HFFc6 (cell line): ENCODE data around the gene MEF2D. TPM values are rescaled to one million over a fixed set of nuclear protein-coding genes. Genes with fewer than 3 reads are reported as not detected.

ENCODE experiments used
- DNase-seq: peaks from one replicate; pipeline ENCODE4 v3.0.0-alpha.2; 2018
- H3K27ac Mint-ChIP-seq: 2 replicates; pipeline ENCODE4 v1.8.0; 2020; ENCODE audit warnings: mild to moderate bottlenecking, mixed read lengths
- H3K27me3 Mint-ChIP-seq: 2 replicates; pipeline ENCODE4 v1.8.0; 2021; ENCODE audit warnings: mild to moderate bottlenecking, moderate library complexity, mixed read lengths; ENCODE audit not compliant: insufficient read depth
- H3K36me3 Mint-ChIP-seq: 2 replicates; pipeline ENCODE4 v1.8.0; 2021; ENCODE audit warnings: low read depth, mixed read lengths
- H3K4me1 Mint-ChIP-seq: 2 replicates; pipeline ENCODE4 v1.8.0; 2020; ENCODE audit warnings: low read depth, mixed read lengths
- H3K4me3 Mint-ChIP-seq: 2 replicates; pipeline ENCODE4 v1.8.0; 2020; ENCODE audit warnings: mild to moderate bottlenecking, moderate library complexity, mixed read lengths
- H3K9me3 Mint-ChIP-seq: 2 replicates; pipeline ENCODE4 v1.8.0; 2020; ENCODE audit warnings: mild to moderate bottlenecking, mixed read lengths
- total RNA-seq, 6 experiments: library from RNA; stranded (reverse); fragmentation: NEBNext Ultra II Directional; extraction: Animal tissue kit (Norgen Biotek cat#: 25700); gene quantifications; 2 replicates in 1 of 6; 3 replicates in 5 of 6; pipeline ENCODE4 v1.2.3, GENCODE V29; 2021
- TF ChIP-seq, protein P1 (sequence below): fragments of 200-600 bp; sonication (generic); IDR thresholded peaks from 2 replicates; pipeline ENCODE4 v1.5.0; 2021; ENCODE audit warnings: antibody characterized with exemption, mild to moderate bottlenecking

Gene MEF2D
- total RNA-seq, 6 experiments from 2014 or later = 50.0 to 60.1 (median 56.8) TPM

- H3K36me3 Mint-ChIP-seq = no peaks in the 10 kb centered on the region
- H3K4me1 Mint-ChIP-seq = peaks cover 25% of the 10 kb centered on the region
- no peak overlapping the region for H3K4me3 Mint-ChIP-seq
- no peaks in the 10 kb centered on the region for H3K9me3 Mint-ChIP-seq
- DNase-seq = no peak
- H3K27ac Mint-ChIP-seq = no peak overlapping the region
- peaks cover 19% of the 10 kb centered on the region for H3K27me3 Mint-ChIP-seq
- TF ChIP-seq, protein P1, sequence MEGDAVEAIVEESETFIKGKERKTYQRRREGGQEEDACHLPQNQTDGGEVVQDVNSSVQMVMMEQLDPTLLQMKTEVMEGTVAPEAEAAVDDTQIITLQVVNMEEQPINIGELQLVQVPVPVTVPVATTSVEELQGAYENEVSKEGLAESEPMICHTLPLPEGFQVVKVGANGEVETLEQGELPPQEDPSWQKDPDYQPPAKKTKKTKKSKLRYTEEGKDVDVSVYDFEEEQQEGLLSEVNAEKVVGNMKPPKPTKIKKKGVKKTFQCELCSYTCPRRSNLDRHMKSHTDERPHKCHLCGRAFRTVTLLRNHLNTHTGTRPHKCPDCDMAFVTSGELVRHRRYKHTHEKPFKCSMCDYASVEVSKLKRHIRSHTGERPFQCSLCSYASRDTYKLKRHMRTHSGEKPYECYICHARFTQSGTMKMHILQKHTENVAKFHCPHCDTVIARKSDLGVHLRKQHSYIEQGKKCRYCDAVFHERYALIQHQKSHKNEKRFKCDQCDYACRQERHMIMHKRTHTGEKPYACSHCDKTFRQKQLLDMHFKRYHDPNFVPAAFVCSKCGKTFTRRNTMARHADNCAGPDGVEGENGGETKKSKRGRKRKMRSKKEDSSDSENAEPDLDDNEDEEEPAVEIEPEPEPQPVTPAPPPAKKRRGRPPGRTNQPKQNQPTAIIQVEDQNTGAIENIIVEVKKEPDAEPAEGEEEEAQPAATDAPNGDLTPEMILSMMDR = no peak
Observed at GRCh38 chr1:156455362-156455761, 45.2 kb downstream of the MEF2D start.

DNA sequence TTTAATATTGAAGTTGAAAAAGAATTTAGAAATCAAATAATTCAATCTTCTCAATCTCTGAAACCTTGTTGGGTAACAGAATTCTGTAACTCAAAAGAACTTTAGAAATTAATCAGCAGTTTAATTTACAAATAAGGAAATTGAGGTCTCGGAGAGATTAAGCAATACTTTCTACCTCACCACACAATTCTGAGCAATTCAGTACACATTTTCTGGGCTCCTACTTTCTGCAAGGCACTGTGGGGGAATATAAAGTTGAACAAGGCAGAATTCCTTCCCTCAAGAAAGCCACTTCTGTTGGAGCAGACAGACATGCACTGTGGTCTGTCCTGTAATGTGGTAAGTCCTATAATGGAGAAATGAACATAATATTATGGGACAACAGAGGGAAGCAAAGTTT, 47.7 kb downstream of the MEF2D start:
- Mint-ChIP-seq H3K9me3 (no peaks in the 10 kb centered on the region), H3K4me3 (no peak overlapping the region), H3K27me3 (peaks cover 34% of the 10 kb centered on the region), H3K27ac (no peak overlapping the region), H3K4me1 (peaks cover 19% of the 10 kb centered on the region), H3K36me3 (no peaks in the 10 kb centered on the region)
- TF ChIP-seq, protein P1 = no peak
- no peak for DNase-seq

GRCh38 chr1:156451505-156452160, 48.9 kb downstream of the MEF2D start:
- H3K4me3 Mint-ChIP-seq = no peak overlapping the region
- peaks cover 35% of the 10 kb centered on the region for H3K27me3 Mint-ChIP-seq
- H3K4me1 Mint-ChIP-seq = peaks cover 6% of the 10 kb centered on the region
- H3K36me3 Mint-ChIP-seq = no peaks in the 10 kb centered on the region
- H3K9me3 Mint-ChIP-seq = no peaks in the 10 kb centered on the region
- DNase-seq = no peak
- H3K27ac Mint-ChIP-seq = no peak overlapping the region
- TF ChIP-seq, protein P1 = peak; percentile 27; the same call in 1 of the 2 replicates

- peaks cover 42% of the 10 kb centered on the region for H3K27me3 Mint-ChIP-seq
Observed at GRCh38 chr1:156448134-156448967, 52.2 kb downstream of the MEF2D start.

GRCh38 chr1:156445789-156446263, 54.7 kb downstream of the MEF2D start:
- H3K27ac Mint-ChIP-seq = no peak overlapping the region
- H3K9me3 Mint-ChIP-seq = no peaks in the 10 kb centered on the region
- H3K4me1 Mint-ChIP-seq = peaks cover 10% of the 10 kb centered on the region; the same call in 1 of the 2 replicates
- TF ChIP-seq, protein P1 = peak; percentile 96
- peak; percentile 78 for DNase-seq
- peak overlapping the region; percentile 13; the same call in 1 of the 2 replicates for H3K4me3 Mint-ChIP-seq
- no peaks in the 10 kb centered on the region for H3K36me3 Mint-ChIP-seq
- H3K27me3 Mint-ChIP-seq = peaks cover 52% of the 10 kb centered on the region

More at GRCh38 chr1:156448134-156448967, 52.2 kb downstream of the MEF2D start:
- H3K9me3 Mint-ChIP-seq = no peaks in the 10 kb centered on the region
- H3K4me1 Mint-ChIP-seq = peaks cover 10% of the 10 kb centered on the region; the same call in 1 of the 2 replicates
- H3K27ac Mint-ChIP-seq = no peak overlapping the region
- DNase-seq = no peak
- H3K4me3 Mint-ChIP-seq = no peak overlapping the region
- no peaks in the 10 kb centered on the region for H3K36me3 Mint-ChIP-seq
- TF ChIP-seq, protein P1 = no peak
